K562 (cell line): ENCODE data around the gene ZBTB9. TPM values are rescaled to one million over a fixed set of nuclear protein-coding genes. Genes with fewer than 3 reads are reported as not detected.
A peak's percentile ranks its signal among the peaks of the same experiment; 100 is the strongest.

Experiments used
- ATAC-seq: fragments of 200-7000 bp; cut with Tn5 transposase; 3 replicates; pipeline ENCODE4 v1.9.1; 2020; ENCODE audit warnings: moderate library complexity
- BruUV-seq: library from RNA; stranded (reverse); fragments of 400-500 nt; replicated peaks from 2 replicates; lab custom pipeline; 2021; lab: Mats Ljungman, UMichigan
- CTCF ChIA-PET: fragments of 300-600 bp; formaldehyde crosslinking; extraction: SDS; loops from one replicate; lab custom pipeline; 2021; ENCODE audit warnings: low intra/inter-chr PET ratio; lab: Yijun Ruan, JAX
- POLR2A ChIA-PET: fragments of 300-600, 350-650 bp; sonication (Branson Sonifier 250); formaldehyde crosslinking; extraction: SDS; loops from one replicate; lab custom pipeline; 2021; ENCODE audit warnings: antibody characterized with exemption, inconsistent platforms; lab: Yijun Ruan, JAX
- DNase-seq, 4 experiments: peaks; one replicate each; pipeline versions ENCODE4 v3.0.0 to v3.0.0-alpha.2; 2011 to 2018; ENCODE audit warnings: low spot score in 3 of 4, mixed read lengths in 3 of 4; ENCODE audit errors: extremely low read depth in 1 of 4
- FAIRE-seq: peaks from 2 replicates; lab custom pipeline; 2011; peaks lifted over from hg19 to GRCh38; lab: Jason Lieb, UNC
- H2AFZ ChIP-seq: 2 replicates; pipeline ENCODE4 v1.6.0; 2011; ENCODE audit warnings: low read depth, low read length, control low read depth, inconsistent platforms
- H3K27ac ChIP-seq: fragments of 200-600 bp; 3 replicates; pipeline ENCODE4 v1.8.0; 2011; ENCODE audit warnings: low read depth, mild to moderate bottlenecking, control low read depth, inconsistent platforms, low read length, moderate library complexity, mixed read lengths; ENCODE audit errors: extremely low read depth
- H3K27me3 ChIP-seq, 2 experiments: fragments of 300-600 bp in 1 of 2; 2 replicates in 1 of 2; 3 replicates in 1 of 2; pipeline versions ENCODE4 v1.6.0 to v1.8.0; 2011; ENCODE audit warnings: inconsistent platforms in 2 of 2, low read length in 2 of 2, mild to moderate bottlenecking in 1 of 2, mixed read lengths in 1 of 2, moderate library complexity in 1 of 2; ENCODE audit not compliant: control insufficient read depth in 2 of 2, insufficient read depth in 2 of 2
- H3K36me3 ChIP-seq: fragments of 300-600 bp; 3 replicates; pipeline ENCODE4 v1.8.0; 2011; ENCODE audit warnings: mild to moderate bottlenecking, low read length, inconsistent platforms; ENCODE audit not compliant: control insufficient read depth, insufficient read depth
- H3K4me1 ChIP-seq, 2 experiments: fragments of 200-600 bp in 1 of 2; replicated peaks in 1 of 2; 2 replicates in 1 of 2; 3 replicates in 1 of 2; pipeline versions ENCODE4 v1.5.1 to v1.8.0; 2011; ENCODE audit warnings: inconsistent platforms in 2 of 2, low read length in 2 of 2, mild to moderate bottlenecking in 1 of 2, mixed read lengths in 1 of 2, moderate library complexity in 1 of 2; ENCODE audit not compliant: control insufficient read depth in 2 of 2, insufficient read depth in 2 of 2
- H3K4me2 ChIP-seq: 2 replicates; pipeline ENCODE4 v1.6.1; 2011; ENCODE audit warnings: low read length, control low read depth, inconsistent platforms, mixed read lengths; ENCODE audit not compliant: insufficient read depth
- H3K4me3 ChIP-seq: fragments of 200-600 bp; sonication (generic), shearing (Covaris generic); 2 replicates; pipeline ENCODE4 v1.5.1; 2016; ENCODE audit warnings: control low read depth, inconsistent platforms
- H3K79me2 ChIP-seq: fragments of 200-600 bp; 3 replicates; pipeline ENCODE4 v1.8.0; 2011; ENCODE audit warnings: low read length, inconsistent platforms; ENCODE audit not compliant: control insufficient read depth, insufficient read depth
- H3K9ac ChIP-seq, 2 experiments: 2 replicates each; pipeline versions ENCODE4 v1.6.0 to v1.6.1; 2011; ENCODE audit warnings: low read depth in 2 of 2, low read length in 2 of 2, control low read depth in 1 of 2, inconsistent platforms in 1 of 2, mild to moderate bottlenecking in 1 of 2, mixed read lengths in 1 of 2; ENCODE audit not compliant: insufficient read depth in 1 of 2
- H3K9me1 ChIP-seq: one replicate; pipeline ENCODE4 v1.6.0; 2011; ENCODE audit warnings: inconsistent platforms, mild to moderate bottlenecking, low read length, moderate library complexity; ENCODE audit not compliant: control insufficient read depth, insufficient read depth
- H3K9me3 ChIP-seq: replicated peaks from 2 replicates; pipeline ENCODE4 v1.5.1; 2011; ENCODE audit warnings: low read depth, low read length, inconsistent platforms; ENCODE audit not compliant: control insufficient read depth, insufficient read depth
- H4K20me1 ChIP-seq: replicated peaks from 2 replicates; pipeline ENCODE4 v1.6.1; 2011; ENCODE audit warnings: low read length, inconsistent platforms, mixed read lengths; ENCODE audit not compliant: control insufficient read depth, insufficient read depth
- BRCA1 ChIP-seq, 2 experiments: fragments of 450-650 bp in 1 of 2; sonication (generic) in 1 of 2; formaldehyde crosslinking in 1 of 2; IDR thresholded peaks; 2 replicates each; pipeline versions ENCODE4 v1.5.0 to v1.6.1; 2017 to 2020; ENCODE audit warnings: mild to moderate bottlenecking in 1 of 2, missing genetic modification reagents in 1 of 2
- E2F8 ChIP-seq: fragments of 450-650 bp; IDR thresholded peaks from 2 replicates; pipeline ENCODE4 v1.7.1; 2018; ENCODE audit warnings: mild to moderate bottlenecking, low read depth; ENCODE audit not compliant: partially characterized antibody
- FOXK1 ChIP-seq: sonication (generic); formaldehyde crosslinking; IDR thresholded peaks from 2 replicates; pipeline ENCODE4 v1.8.0; 2022; ENCODE audit warnings: missing genetic modification reagents, mild to moderate bottlenecking, borderline replicate concordance
- GTF2B ChIP-seq: IDR thresholded peaks from 2 replicates; pipeline ENCODE4 v1.6.1; 2011; ENCODE audit not compliant: insufficient read length; ENCODE audit errors: extremely low read depth
- TAF15 ChIP-seq: fragments of 200-400 bp; formaldehyde crosslinking; IDR thresholded peaks from 2 replicates; pipeline ENCODE4 v1.6.1; 2017; ENCODE audit warnings: mild to moderate bottlenecking, low read depth, low read length, moderate library complexity
- THAP7 ChIP-seq: fragments of 250-450 bp; sonication (Bioruptor Pico); IDR thresholded peaks from 2 replicates; pipeline ENCODE4 v1.5.0; 2021
- ZNF133 ChIP-seq: fragments of 250-450 bp; sonication (Bioruptor Pico); IDR thresholded peaks from 2 replicates; pipeline ENCODE4 v1.4.0; 2020; ENCODE audit warnings: mild to moderate bottlenecking
- ZNF316 ChIP-seq: fragments of 450-650 bp; IDR thresholded peaks from 2 replicates; pipeline ENCODE4 v1.6.1; 2016
- ZNF512 ChIP-seq: IDR thresholded peaks from 2 replicates; pipeline ENCODE4 v1.6.1; 2016; ENCODE audit warnings: missing genetic modification characterization, missing compliant biosample characterization
- ZNF583 ChIP-seq: fragments of 250-450 bp; sonication (Bioruptor Pico); IDR thresholded peaks from 2 replicates; pipeline ENCODE4 v1.4.0; 2020
- WGBS: fragments of 100-300 bp; shearing (Covaris generic); methylation state at CpG from one replicate; pipeline ENCODE4 v1.1.6; 2016; ENCODE audit warnings: low coverage, mixed read lengths; ENCODE audit not compliant: insufficient coverage; ENCODE audit errors: missing lambda C conversion rate; 5-methylcytosine and 5-hydroxymethylcytosine counted together
- in situ Hi-C: fragments of 300-500 bp; cut with MboI; formaldehyde crosslinking; loops from 4 replicates; pipeline ENCODE4 v1.15.0; 2018; ENCODE audit warnings: inconsistent platforms, mixed read lengths
- intact Hi-C: fragments of 100-400 bp; cut with micrococcal nuclease; formaldehyde crosslinking; loops from 2 replicates; pipeline ENCODE4 v1.14.2; 2022
- polyA plus RNA-seq, 8 experiments: library from polyadenylated mRNA; depleted of rRNA in 4 of 8; stranded (reverse) in 5 of 8; unstranded in 3 of 8; fragments of >200 nt; fragmentation: Nextera tagmentation in 2 of 8; fragmentation: Illumina TruSeq in 1 of 8; extraction: Ambion mirVana in 2 of 8; extraction: Trizol in 1 of 8; gene quantifications; 2 replicates each; pipeline versions ENCODE4 v1.2.1 to v1.2.3, GENCODE V29; 2011 to 2014; ENCODE audit warnings: inconsistent platforms in 1 of 8, missing spikeins in 1 of 8
- total RNA-seq, 7 experiments: library from RNA; depleted of rRNA in 6 of 7; stranded (reverse); fragments of >200 nt in 6 of 7; fragmentation: Illumina TruSeq in 2 of 7; extraction: Trizol in 2 of 7; gene quantifications; 2 replicates each; pipeline versions ENCODE4 v1.2.1 to v1.2.3, GENCODE V29; 2011 to 2021; ENCODE audit warnings: low replicate concordance in 1 of 7

The ZBTB9 gene
- total and polyA plus RNA-seq, 9 of the 15 experiments (the other 6 are each of a cell fraction or from before 2014, with no cell fraction given): 1.9 to 19.5 (median 10.4) TPM

GRCh38 chr6:33429750-33430052 lies 24.7 kb upstream of the ZBTB9 start:
- 57% methylated on average over 2 of the region's 2 CpGs for WGBS
- Histone ChIP-seq H3K9ac (no peak overlapping the region), H3K9me3 (no peaks in the 10 kb centered on the region), H3K4me2 (peak overlapping the region; percentile 82), H4K20me1 (no peaks in the 10 kb centered on the region; the same call in 1 of the 2 replicates), H3K4me1 (peaks cover 48 to 59% of the 10 kb centered on the region in 2 experiments), H2AFZ (no peak overlapping the region), H3K4me3 (no peak overlapping the region), H3K36me3 (no peaks in the 10 kb centered on the region), H3K27ac (no peak overlapping the region; the same call in 2 of the 3 replicates), H3K9me1 (no peaks in the 10 kb centered on the region), H3K27me3 (no peaks in the 10 kb centered on the region), H3K79me2 (peaks cover 45% of the 10 kb centered on the region)
- ChIA-PET CTCF (interaction anchor here (0.6 kb wide), 1 partner anchor 10 kb away, joined by 3 read pairs; no protein-coding TSS in a partner anchor), POLR2A (interaction anchor here (0.6 kb wide), 1 partner anchor 285 kb away, joined by 3 read pairs; no protein-coding TSS in a partner anchor)
- FAIRE-seq: no peak
- ATAC-seq: no peak
- intact Hi-C loops: loop anchor here (5.0 to 10.0 kb wide), 4 partner anchors 55 to 305 kb away; partner anchors contain the start of genes BAK1 and RGL2
- BruUV-seq: no TSS peak
- no peak for DNase-seq
- in situ Hi-C loops: no loop called here
- TF ChIP-seq ZNF316 (peak; percentile 35; the same call in 1 of the 2 replicates), GTF2B (no peak), ZNF583 (CRISPR knock-in tag) (no peak), THAP7 (CRISPR knock-in tag) (no peak), BRCA1 (IDR thresholded peaks at IDR 0.05) (no peak), BRCA1 (CRISPR knock-in tag; IDR thresholded peaks at IDR 0.05) (peak; percentile 4; the same call in 1 of the 2 replicates), ZNF133 (CRISPR knock-in tag) (no peak), ZNF512 (tag) (no peak), FOXK1 (CRISPR knock-in tag) (no peak), TAF15 (no peak), E2F8 (no peak)
